Astrocyte of the cerebellum (primary cell): ENCODE measurements around the gene DCC.
A peak's percentile ranks its signal among the peaks of the same experiment; 100 is the strongest.

Source experiments
- DNase-seq: peaks from one replicate; pipeline ENCODE4 v3.0.0-alpha.2; 2011; ENCODE audit warnings: low read depth
- H3K4me3 ChIP-seq: 2 replicates; pipeline ENCODE4 v1.5.1; 2011; ENCODE audit warnings: mild to moderate bottlenecking, low read depth, low read length, moderate library complexity
- CTCF ChIP-seq: IDR thresholded peaks from 2 replicates; pipeline ENCODE4 v1.5.1; 2012; ENCODE audit warnings: low read length, low read depth, moderate library complexity, mild to moderate bottlenecking; ENCODE audit errors: missing control alignments
- in situ Hi-C: cut with HindIII; loops from 2 replicates; pipeline ENCODE4 v1.10.0; 2017; ENCODE audit warnings: low sequenced_read_pairs

DCC gene

DNA sequence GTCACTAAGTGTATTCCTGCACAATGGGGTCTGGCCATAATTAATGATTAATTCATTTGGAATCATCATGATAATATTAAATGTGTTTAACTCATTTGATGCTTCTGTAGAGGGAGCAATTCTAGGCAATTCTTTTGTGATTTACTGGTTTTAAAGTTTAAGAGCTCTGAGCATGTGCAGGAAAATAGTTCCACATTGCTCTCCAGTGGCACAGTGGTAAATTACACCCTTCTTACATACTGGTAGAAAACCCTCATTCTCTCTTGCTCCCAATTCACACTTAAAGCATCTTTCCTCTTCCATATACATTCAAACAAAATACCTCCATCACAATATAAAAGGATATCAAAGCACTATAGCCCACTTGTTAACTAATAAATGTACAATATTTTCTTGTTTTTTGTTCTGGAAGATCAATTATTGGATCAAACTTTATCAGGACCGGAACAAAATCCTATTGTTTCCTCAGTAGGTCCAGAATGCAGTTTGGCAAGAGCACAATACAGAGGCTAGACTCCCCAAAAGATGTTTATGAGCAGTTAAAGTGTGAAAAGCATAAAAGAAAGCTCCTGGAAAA is 1040.2 kb downstream of the DCC start:
- TF ChIP-seq CTCF = peak; percentile 58
- in situ Hi-C loops = no loop called here
- H3K4me3 ChIP-seq = no peak overlapping the region
- peak; percentile 46 for DNase-seq

DNA sequence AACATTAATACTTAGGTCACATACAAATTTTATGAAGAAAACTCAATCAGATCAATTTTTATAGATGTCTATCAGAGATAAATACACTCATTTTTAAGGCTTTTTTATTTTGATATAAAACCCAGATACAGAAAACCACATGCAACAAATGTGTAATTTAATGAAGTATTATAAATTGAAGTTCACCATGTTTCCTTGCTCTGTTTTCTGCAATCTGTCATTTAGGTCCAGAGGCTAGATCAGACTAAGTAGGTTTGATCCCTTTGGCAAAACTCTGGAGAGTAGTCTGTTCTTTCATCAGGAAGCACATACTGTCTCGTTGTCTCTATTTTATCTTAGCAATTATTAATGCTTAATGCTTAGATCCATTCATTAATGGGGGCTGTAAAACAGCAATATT is 1042.9 kb downstream of the DCC start:
- in situ Hi-C loops = no loop called here
- DNase-seq = no peak
- TF ChIP-seq CTCF = no peak
- H3K4me3 ChIP-seq = no peak overlapping the region

DNA sequence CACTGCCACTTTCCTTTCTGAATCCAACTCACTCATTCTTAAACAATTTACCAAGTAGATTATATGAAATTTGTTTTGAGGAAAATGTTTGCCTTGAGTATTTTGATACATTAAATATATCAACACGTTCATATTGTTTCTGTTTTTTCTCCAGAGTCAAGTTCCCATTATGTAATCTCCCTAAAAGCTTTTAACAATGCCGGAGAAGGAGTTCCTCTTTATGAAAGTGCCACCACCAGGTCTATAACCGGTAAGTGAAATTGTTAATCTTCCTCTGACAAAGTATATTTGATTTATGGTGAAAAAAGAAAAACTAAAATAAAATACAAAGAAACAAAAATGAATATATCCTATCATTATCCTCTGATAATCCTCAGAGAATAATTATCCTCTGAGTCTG is 1045.9 kb downstream of the DCC start:
- H3K4me3 ChIP-seq = no peak overlapping the region
- in situ Hi-C loops = no loop called here
- DNase-seq = no peak
- TF ChIP-seq CTCF = no peak

DNA sequence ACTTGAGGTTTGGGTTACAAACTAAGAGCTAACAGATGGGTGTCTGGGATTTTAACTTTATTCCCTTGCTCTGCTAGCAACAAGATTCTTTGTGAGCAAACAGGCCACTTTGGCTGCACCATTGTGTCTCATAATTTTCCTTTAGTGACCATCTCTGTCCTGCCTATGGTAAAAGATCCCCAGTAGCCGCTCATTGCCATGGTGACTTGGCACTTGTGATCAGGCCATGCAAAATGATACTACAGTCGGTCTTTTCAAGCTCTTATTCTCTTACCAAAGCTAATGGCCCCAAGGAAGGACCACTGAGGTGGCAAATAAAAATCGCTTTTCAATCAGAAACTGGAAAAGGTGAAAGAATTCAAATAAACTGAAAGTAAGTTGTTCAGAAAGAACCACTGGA is 1047.6 kb downstream of the DCC start:
- H3K4me3 ChIP-seq = no peak overlapping the region
- in situ Hi-C loops = no loop called here
- TF ChIP-seq CTCF = no peak
- DNase-seq = no peak

DNA sequence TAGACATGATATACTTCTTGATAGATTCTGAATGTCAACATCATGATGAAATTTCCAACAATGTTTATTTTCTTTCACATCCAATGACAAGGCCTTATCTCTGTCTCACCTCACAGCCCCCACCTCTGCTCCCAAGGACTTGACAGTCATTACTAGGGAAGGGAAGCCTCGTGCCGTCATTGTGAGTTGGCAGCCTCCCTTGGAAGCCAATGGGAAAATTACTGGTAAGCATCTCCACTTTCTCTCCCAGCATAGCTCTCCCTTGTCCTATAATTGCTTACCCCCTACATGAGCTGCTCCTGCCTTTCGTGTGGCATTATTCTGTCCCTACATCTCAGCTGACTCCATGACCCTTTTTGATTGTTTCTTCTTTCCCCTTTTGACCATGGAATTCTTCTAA is 1062.7 kb downstream of the DCC start:
- DNase-seq = no peak
- no peak overlapping the region for H3K4me3 ChIP-seq
- TF ChIP-seq CTCF = no peak
- in situ Hi-C loops = no loop called here

DNA sequence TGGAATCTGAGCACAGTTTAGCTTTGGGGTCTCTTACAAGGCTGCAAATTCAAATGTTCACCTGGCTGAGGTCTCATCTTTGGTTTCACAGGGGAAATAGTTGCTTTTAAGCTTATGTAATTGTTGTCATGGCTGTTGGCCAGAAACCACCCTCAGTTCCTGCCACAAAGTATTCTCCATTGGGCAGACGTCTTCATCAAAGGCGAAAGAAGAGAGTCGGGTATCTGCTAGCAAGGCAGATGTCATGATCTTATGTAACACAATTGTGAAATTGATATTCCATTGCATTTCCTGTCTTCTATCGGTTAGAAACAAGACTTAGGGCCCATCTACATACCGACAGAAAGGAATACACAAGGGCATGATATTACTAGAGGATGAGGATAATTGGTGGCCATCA is 1068.3 kb downstream of the DCC start:
- in situ Hi-C loops = no loop called here
- DNase-seq = no peak
- TF ChIP-seq CTCF = no peak

GRCh38 chr18:53411511-53411910 is 1071.5 kb downstream of the DCC start:
- no peak overlapping the region for H3K4me3 ChIP-seq
- in situ Hi-C loops = no loop called here
- DNase-seq = no peak
- no peak for TF ChIP-seq CTCF

More for the DNA sequence above, 1068.3 kb downstream of the DCC start:
- H3K4me3 ChIP-seq = no peak overlapping the region
